H1 (cell line): Measurements from ENCODE around the gene CAPN10. TPM values are rescaled to one million over a fixed set of nuclear protein-coding genes. Genes with fewer than 3 reads are reported as not detected.

Experiments used
- CTCF ChIA-PET: fragments of 300-600 bp; sonication (Branson Sonifier 250); formaldehyde crosslinking; loops from one replicate; lab custom pipeline; 2021; ENCODE audit not compliant: partially characterized antibody; lab: Charles Lee
- POLR2A ChIA-PET: fragments of 300-600 bp; sonication (Branson Sonifier 250); formaldehyde crosslinking; loops from one replicate; lab custom pipeline; 2021; ENCODE audit warnings: inconsistent platforms; ENCODE audit not compliant: partially characterized antibody; lab: Charles Lee
- DNase-seq, 2 experiments: peaks; one replicate each; pipeline versions ENCODE4 v3.0.0 to v3.0.0-alpha.2; 2010 to 2022; ENCODE audit warnings: low spot score in 2 of 2, low read depth in 1 of 2, mixed read lengths in 1 of 2
- FAIRE-seq: peaks from 2 replicates; lab custom pipeline; 2011; peaks lifted over from hg19 to GRCh38; lab: Jason Lieb, UNC
- H2AFZ ChIP-seq: 2 replicates; pipeline ENCODE4 v1.8.1; 2012; ENCODE audit warnings: low read length, inconsistent platforms
- H2AK5ac ChIP-seq: 2 replicates; pipeline ENCODE4 v1.6.1; 2013; ENCODE audit warnings: low read depth, low read length
- H2BK120ac ChIP-seq: replicated peaks from 2 replicates; pipeline ENCODE3; 2013; ENCODE audit warnings: low read depth, low read length, inconsistent platforms
- H2BK12ac ChIP-seq: 2 replicates; pipeline ENCODE4 v1.6.1; 2013; ENCODE audit warnings: low read depth, low read length
- H2BK15ac ChIP-seq: 2 replicates; pipeline ENCODE4 v1.6.1; 2013; ENCODE audit warnings: low read length
- H2BK20ac ChIP-seq: 2 replicates; pipeline ENCODE4 v1.6.1; 2013; ENCODE audit warnings: low read length
- H2BK5ac ChIP-seq: 2 replicates; pipeline ENCODE4 v1.6.1; 2013; ENCODE audit warnings: low read depth, low read length
- H3K14ac ChIP-seq: 2 replicates; pipeline ENCODE4 v1.6.1; 2013; ENCODE audit warnings: inconsistent platforms; ENCODE audit not compliant: insufficient read length
- H3K18ac ChIP-seq: 2 replicates; pipeline ENCODE4 v1.6.1; 2013; ENCODE audit warnings: low read length; ENCODE audit errors: extremely low read depth
- H3K23ac ChIP-seq: 2 replicates; pipeline ENCODE4 v1.6.1; 2013; ENCODE audit warnings: inconsistent platforms; ENCODE audit not compliant: insufficient read length
- H3K23me2 ChIP-seq: 2 replicates; pipeline ENCODE4 v1.6.1; 2013; ENCODE audit warnings: low read depth, low read length
- H3K27ac ChIP-seq: 2 replicates; pipeline ENCODE4 v1.6.1; 2011; ENCODE audit warnings: low read depth, low read length, inconsistent platforms
- H3K27me3 ChIP-seq, 4 experiments: replicated peaks in 1 of 4; 1 replicate in 1 of 4; 2 replicates in 3 of 4; pipeline versions ENCODE4 v1.6.1 to v1.8.1; 2011 to 2013; ENCODE audit warnings: low read length in 3 of 4, mild to moderate bottlenecking in 3 of 4, inconsistent platforms in 2 of 4, mixed read lengths in 2 of 4, moderate library complexity in 1 of 4; ENCODE audit not compliant: control insufficient read depth in 3 of 4, insufficient read depth in 3 of 4; ENCODE audit errors: extremely low read depth in 1 of 4
- H3K36me3 ChIP-seq, 4 experiments: 2 replicates each; pipeline versions ENCODE4 v1.6.1 to v1.8.1; 2011 to 2013; ENCODE audit warnings: mild to moderate bottlenecking in 4 of 4, low read length in 3 of 4, moderate library complexity in 2 of 4, control low read depth in 1 of 4, inconsistent platforms in 1 of 4; ENCODE audit not compliant: insufficient read depth in 4 of 4, control insufficient read depth in 2 of 4
- H3K4ac ChIP-seq: replicated peaks from 2 replicates; pipeline ENCODE3; 2013; ENCODE audit warnings: low read length, low read depth, mixed read lengths, inconsistent platforms; ENCODE audit not compliant: insufficient read length
- H3K4me1 ChIP-seq, 4 experiments: replicated peaks in 1 of 4; 1 replicate in 1 of 4; 2 replicates in 3 of 4; pipeline versions ENCODE4 v1.6.1 to v1.8.1; 2011 to 2013; ENCODE audit warnings: low read length in 3 of 4, inconsistent platforms in 2 of 4, mixed read lengths in 1 of 4; ENCODE audit not compliant: insufficient read depth in 4 of 4, control insufficient read depth in 3 of 4
- H3K4me2 ChIP-seq, 2 experiments: 2 replicates each; pipeline versions ENCODE4 v1.6.1 to v1.8.1; 2011 to 2013; ENCODE audit warnings: low read depth in 2 of 2, low read length in 2 of 2, control low read depth in 1 of 2, inconsistent platforms in 1 of 2, mild to moderate bottlenecking in 1 of 2; ENCODE audit not compliant: insufficient read depth in 1 of 2
- H3K4me3 ChIP-seq, 4 experiments: fragments of 200-600, 300-600 bp in 1 of 4; sonication (generic), shearing (Covaris generic), sonication (Bioruptor Twin) in 1 of 4; 2 replicates each; pipeline versions ENCODE4 v1.5.1 to v1.8.1; 2011 to 2016; ENCODE audit warnings: low read length in 4 of 4, low read depth in 3 of 4, control low read depth in 2 of 4, inconsistent platforms in 2 of 4, mild to moderate bottlenecking in 2 of 4, mixed read lengths in 1 of 4, moderate library complexity in 1 of 4; ENCODE audit not compliant: insufficient read depth in 2 of 4; ENCODE audit errors: extremely low read depth in 1 of 4
- H3K56ac ChIP-seq: replicated peaks from 2 replicates; pipeline ENCODE3; 2013; ENCODE audit warnings: low read depth, mild to moderate bottlenecking, mixed read lengths, low read length, inconsistent platforms; ENCODE audit not compliant: insufficient read length
- H3K79me1 ChIP-seq: 2 replicates; pipeline ENCODE4 v1.6.1; 2013; ENCODE audit warnings: low read depth, low read length, control low read depth
- H3K79me2 ChIP-seq, 2 experiments: 2 replicates each; pipeline versions ENCODE4 v1.6.1 to v1.8.1; 2012 to 2013; ENCODE audit warnings: low read length in 2 of 2, mild to moderate bottlenecking in 2 of 2, inconsistent platforms in 1 of 2; ENCODE audit not compliant: insufficient read depth in 2 of 2, control insufficient read depth in 1 of 2
- H3K9ac ChIP-seq, 4 experiments: replicated peaks in 1 of 4; 1 replicate in 1 of 4; 2 replicates in 3 of 4; pipeline versions ENCODE4 v1.6.1 to v1.8.1; 2011 to 2013; ENCODE audit warnings: low read depth in 3 of 4, low read length in 3 of 4, control low read depth in 2 of 4, mild to moderate bottlenecking in 2 of 4, moderate library complexity in 2 of 4, inconsistent platforms in 1 of 4; ENCODE audit errors: extremely low read depth in 1 of 4
- H3K9me3 ChIP-seq, 2 experiments: 2 replicates each; pipeline versions ENCODE4 v1.6.1 to v1.8.1; 2012 to 2013; ENCODE audit warnings: mild to moderate bottlenecking in 2 of 2, moderate library complexity in 2 of 2, control low read depth in 1 of 2, inconsistent platforms in 1 of 2, low read depth in 1 of 2, low read length in 1 of 2, mixed read lengths in 1 of 2; ENCODE audit not compliant: insufficient read depth in 2 of 2
- H4K20me1 ChIP-seq, 2 experiments: replicated peaks in 1 of 2; 2 replicates each; pipeline versions ENCODE3 to v1.8.1; 2011 to 2013; ENCODE audit warnings: inconsistent platforms in 2 of 2, low read length in 2 of 2, mild to moderate bottlenecking in 1 of 2; ENCODE audit not compliant: insufficient read depth in 2 of 2, control insufficient read depth in 1 of 2
- H4K5ac ChIP-seq: 2 replicates; pipeline ENCODE4 v1.6.1; 2013; ENCODE audit warnings: low read length, low read depth, mixed read lengths, inconsistent platforms; ENCODE audit not compliant: insufficient read length
- H4K8ac ChIP-seq: 2 replicates; pipeline ENCODE4 v1.8.0; 2013; ENCODE audit warnings: mild to moderate bottlenecking, moderate library complexity, low read length, inconsistent platforms; ENCODE audit not compliant: insufficient read depth; ENCODE audit errors: extremely low read depth
- H4K91ac ChIP-seq: replicated peaks from 2 replicates; pipeline ENCODE3; 2013; ENCODE audit warnings: low read length, mixed read lengths, inconsistent platforms; ENCODE audit not compliant: insufficient read length
- BCL11A ChIP-seq, 2 experiments: IDR thresholded peaks; one replicate each; pipeline ENCODE4 v1.6.1; 2011; ENCODE audit warnings: low read depth in 2 of 2, low read length in 2 of 2, mild to moderate bottlenecking in 2 of 2
- CHD1 ChIP-seq: IDR thresholded peaks from 2 replicates; pipeline ENCODE4 v1.6.1; 2012; ENCODE audit warnings: low read depth, low read length, improper control_type of control experiment
- EP300 ChIP-seq, 2 experiments: IDR thresholded peaks; 1 replicate in 1 of 2; 2 replicates in 1 of 2; pipeline ENCODE4 v1.6.1; 2011 to 2012; ENCODE audit warnings: low read depth in 2 of 2, low read length in 2 of 2, mild to moderate bottlenecking in 2 of 2, borderline replicate concordance in 1 of 2, inconsistent platforms in 1 of 2, moderate library complexity in 1 of 2
- HDAC6 ChIP-seq: IDR thresholded peaks from one replicate; pipeline ENCODE4 v1.7.1; 2012; ENCODE audit warnings: low read depth, mild to moderate bottlenecking, inconsistent platforms, low read length, moderate library complexity
- JUN ChIP-seq: IDR thresholded peaks from 2 replicates; pipeline ENCODE4 v1.6.1; 2011; ENCODE audit warnings: low read depth, mild to moderate bottlenecking, improper control_type of control experiment, low read length
- KDM1A ChIP-seq: fragments of 200-600, 300-600 bp; sonication (generic); IDR thresholded peaks from 2 replicates; pipeline ENCODE4 v1.7.1; 2016; ENCODE audit warnings: mild to moderate bottlenecking, low read length, borderline replicate concordance
- MAFK ChIP-seq: IDR thresholded peaks from 2 replicates; pipeline ENCODE4 v1.6.1; 2012; ENCODE audit warnings: low read depth, mild to moderate bottlenecking, improper control_type of control experiment, low read length
- POU5F1 ChIP-seq: IDR thresholded peaks from 2 replicates; pipeline ENCODE4 v1.6.1; 2011; ENCODE audit warnings: low read depth, mild to moderate bottlenecking, low read length, moderate library complexity
- RBBP5 ChIP-seq: IDR thresholded peaks from 2 replicates; pipeline ENCODE4 v1.7.1; 2012; ENCODE audit warnings: low read depth, mild to moderate bottlenecking, inconsistent platforms, low read length, moderate library complexity, borderline replicate concordance
- RNF2 ChIP-seq: fragments of 200-900, 300-1000 bp; sonication (generic); IDR thresholded peaks from 2 replicates; pipeline ENCODE4 v1.7.1; 2016; ENCODE audit warnings: borderline replicate concordance, low read depth, mild to moderate bottlenecking, antibody characterized with exemption, low read length; ENCODE audit not compliant: poor library complexity, severe bottlenecking; ENCODE audit errors: missing control alignments
- YY1 ChIP-seq: IDR thresholded peaks from 2 replicates; pipeline ENCODE4 v1.6.1; 2011; ENCODE audit warnings: low read depth, mild to moderate bottlenecking, low read length
- WGBS, 2 experiments: shearing (Covaris generic) in 1 of 2; methylation state at CpG; one replicate each; pipeline versions ENCODE4 v1.1.6 to v1.1.7; 2013 to 2015; ENCODE audit warnings: low lambda C conversion rate in 2 of 2, mixed read lengths in 2 of 2, inconsistent platforms in 1 of 2, low coverage in 1 of 2, missing lambda C conversion rate in 1 of 2; ENCODE audit not compliant: insufficient replicate concordance in 2 of 2, insufficient coverage in 1 of 2, insufficient read length in 1 of 2; ENCODE audit errors: extremely low coverage in 1 of 2, missing lambda C conversion rate in 1 of 2; 5-methylcytosine and 5-hydroxymethylcytosine counted together
- polyA plus RNA-seq, 7 experiments: library from polyadenylated mRNA; depleted of rRNA in 3 of 7; stranded (reverse) in 5 of 7; unstranded in 2 of 7; fragments of >200 nt in 5 of 7; fragments of 200-250 nt in 2 of 7; gene quantifications; 1 replicate in 5 of 7; 2 replicates in 1 of 7; 4 replicates in 1 of 7; pipeline versions ENCODE4 v1.2.1 to v1.2.3, GENCODE V29; 2011 to 2013; ENCODE audit warnings: missing spikeins in 2 of 7, mixed read lengths in 2 of 7
- total RNA-seq: library from RNA; stranded (reverse); fragmentation: NEBNext Ultra II Directional; extraction: Animal tissue kit (Norgen Biotek cat#: 25700); gene quantifications from 2 replicates; pipeline ENCODE4 v1.2.1, GENCODE V29; 2021

CAPN10 gene
- total and polyA plus RNA-seq, 2 of the 8 experiments (the other 6 are each of a cell fraction or from before 2014, with no cell fraction given): 30.7 to 39.8 TPM

DNA sequence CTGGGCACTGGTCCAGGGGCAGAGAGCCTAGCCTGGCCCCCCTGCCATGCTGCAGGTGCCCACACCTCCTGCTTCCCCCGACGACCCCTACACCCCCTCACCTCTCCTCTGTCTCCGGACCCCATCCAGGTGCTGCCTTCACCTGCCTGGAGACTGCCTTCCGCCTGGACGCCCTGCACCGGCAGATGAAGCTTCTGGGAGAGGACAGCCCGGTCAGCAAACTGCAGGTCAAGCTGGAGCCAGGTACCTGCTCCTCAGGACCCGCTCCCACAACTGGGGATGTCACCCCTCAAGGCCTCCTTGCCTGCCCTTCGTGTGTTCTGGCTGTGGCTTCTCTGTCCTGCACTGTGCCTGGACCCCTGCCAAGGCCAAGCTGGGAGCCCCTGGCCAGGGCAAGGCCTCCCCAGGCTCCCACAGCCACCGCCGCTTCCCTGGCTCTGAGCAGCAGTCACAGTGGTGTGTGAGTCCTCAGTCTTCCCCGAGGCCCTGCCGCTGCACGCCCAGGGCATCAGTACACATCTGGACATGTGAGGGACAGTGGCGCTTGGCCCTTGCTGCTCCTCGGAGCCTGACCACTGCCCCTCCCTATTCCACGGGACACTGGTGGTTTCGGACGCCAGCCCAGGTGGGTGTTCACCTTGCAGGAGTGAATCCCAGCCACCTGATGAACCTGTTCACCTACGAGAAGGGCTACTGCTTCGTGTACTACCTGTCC, 12.0 kb upstream of the CAPN10 start:
- ChIA-PET CTCF (interaction anchor here (0.7 to 1.4 kb wide), 4 partner anchors 8 to 46 kb away, joined by 3 to 4 read pairs (median 3); no protein-coding TSS in a partner anchor), POLR2A (interaction anchor here (1.0 to 1.2 kb wide), 2 partner anchors 12 to 14 kb away, joined by 3 read pairs; partner anchors contain the start of gene CAPN10)
- no peak overlapping the region for H3K14ac ChIP-seq
- no peak for TF ChIP-seq CHD1
- no peak for TF ChIP-seq RBBP5
- no peak for TF ChIP-seq HDAC6
- no peak for TF ChIP-seq POU5F1
- TF ChIP-seq BCL11A (IDR thresholded peaks at IDR 0.05; ENCODE audit: low read depth in 2 of 2, low read length in 2 of 2): no peak
- no peak for TF ChIP-seq MAFK
- TF ChIP-seq YY1: no peak
- no peak for TF ChIP-seq KDM1A
- TF ChIP-seq RNF2: no peak
- no peak for TF ChIP-seq JUN
- no peak for TF ChIP-seq EP300 (IDR thresholded peaks at IDR 0.05; ENCODE audit: borderline replicate concordance in 1 of 2, low read depth in 2 of 2, low read length in 2 of 2)
- TF ChIP-seq, all 59 proteins: peak for 0
- H3K27ac ChIP-seq: no peak overlapping the region
- no peak overlapping the region for H2AFZ ChIP-seq
- peaks cover 4 to 9% (median 7%) of the 10 kb centered on the region in 4 experiments; a peak in 6 of 7 replicates for H3K27me3 ChIP-seq
- no peaks in the 10 kb centered on the region for H3K36me3 ChIP-seq
- H3K4me1 ChIP-seq: peaks cover 0 to under 1% (median 0%) of the 10 kb centered on the region in 4 experiments; a peak in 1 of 7 replicates
- DNase-seq: no peak
- no peak overlapping the region for H2AK5ac ChIP-seq
- 90% methylated on average over 17 of the region's 21 CpGs; no CpG with 5 or more reads in 1 of the 2 experiments for WGBS, 2 experiments
- no peak overlapping the region for H2BK20ac ChIP-seq
- H3K18ac ChIP-seq: no peak overlapping the region
- no peak overlapping the region for H2BK12ac ChIP-seq
- no peak overlapping the region for H4K5ac ChIP-seq
- no peak overlapping the region for H2BK120ac ChIP-seq
- H3K4me2 ChIP-seq: no peak overlapping the region
- no peak overlapping the region for H3K4ac ChIP-seq
- no peak overlapping the region for H2BK5ac ChIP-seq
- H3K56ac ChIP-seq: no peak overlapping the region
- H4K91ac ChIP-seq: no peak overlapping the region
- no peak for FAIRE-seq
- H3K23ac ChIP-seq: no peak overlapping the region
- H4K8ac ChIP-seq: no peak overlapping the region; the same call in 1 of the 2 replicates
- no peaks in the 10 kb centered on the region for H3K79me2 ChIP-seq
- H3K79me1 ChIP-seq: no peaks in the 10 kb centered on the region
- H3K9me3 ChIP-seq: no peaks in the 10 kb centered on the region
- H4K20me1 ChIP-seq: peaks cover 5 to 14% of the 10 kb centered on the region in 2 experiments
- no peaks in the 10 kb centered on the region for H3K23me2 ChIP-seq
- no peak overlapping the region for H3K9ac ChIP-seq
- no peak overlapping the region for H2BK15ac ChIP-seq
- no peak overlapping the region for H3K4me3 ChIP-seq
